Subcutaneous adipose tissue (tissue), 4 donors: ENCODE results near the gene PLEKHA5. TPM values are rescaled to one million over a fixed set of nuclear protein-coding genes. Genes with fewer than 3 reads are reported as not detected.

Experiments used
- total RNA-seq, 4 donors: library from RNA; depleted of rRNA; stranded (reverse); fragments of >200 nt; gene quantifications; one replicate each; pipeline ENCODE4 v1.1.0, GENCODE V29; 2016
- TF ChIP-seq, protein P1 (sequence below): fragments of 450-650 bp; IDR thresholded peaks from one replicate; pipeline ENCODE4 v1.5.1; 2016; ENCODE audit warnings: low read depth, mild to moderate bottlenecking, control low read depth, antibody characterized with exemption, moderate library complexity

Gene PLEKHA5
- total RNA-seq, 4 donors from 2014 or later, result 22.3 to 26.3 (median 24.1) TPM

- TF ChIP-seq, protein P1, sequence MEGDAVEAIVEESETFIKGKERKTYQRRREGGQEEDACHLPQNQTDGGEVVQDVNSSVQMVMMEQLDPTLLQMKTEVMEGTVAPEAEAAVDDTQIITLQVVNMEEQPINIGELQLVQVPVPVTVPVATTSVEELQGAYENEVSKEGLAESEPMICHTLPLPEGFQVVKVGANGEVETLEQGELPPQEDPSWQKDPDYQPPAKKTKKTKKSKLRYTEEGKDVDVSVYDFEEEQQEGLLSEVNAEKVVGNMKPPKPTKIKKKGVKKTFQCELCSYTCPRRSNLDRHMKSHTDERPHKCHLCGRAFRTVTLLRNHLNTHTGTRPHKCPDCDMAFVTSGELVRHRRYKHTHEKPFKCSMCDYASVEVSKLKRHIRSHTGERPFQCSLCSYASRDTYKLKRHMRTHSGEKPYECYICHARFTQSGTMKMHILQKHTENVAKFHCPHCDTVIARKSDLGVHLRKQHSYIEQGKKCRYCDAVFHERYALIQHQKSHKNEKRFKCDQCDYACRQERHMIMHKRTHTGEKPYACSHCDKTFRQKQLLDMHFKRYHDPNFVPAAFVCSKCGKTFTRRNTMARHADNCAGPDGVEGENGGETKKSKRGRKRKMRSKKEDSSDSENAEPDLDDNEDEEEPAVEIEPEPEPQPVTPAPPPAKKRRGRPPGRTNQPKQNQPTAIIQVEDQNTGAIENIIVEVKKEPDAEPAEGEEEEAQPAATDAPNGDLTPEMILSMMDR, result no peak
These were observed 25.2 kb downstream of the PLEKHA5 start for GRCh38 chr12:19154686-19155085.

DNA sequence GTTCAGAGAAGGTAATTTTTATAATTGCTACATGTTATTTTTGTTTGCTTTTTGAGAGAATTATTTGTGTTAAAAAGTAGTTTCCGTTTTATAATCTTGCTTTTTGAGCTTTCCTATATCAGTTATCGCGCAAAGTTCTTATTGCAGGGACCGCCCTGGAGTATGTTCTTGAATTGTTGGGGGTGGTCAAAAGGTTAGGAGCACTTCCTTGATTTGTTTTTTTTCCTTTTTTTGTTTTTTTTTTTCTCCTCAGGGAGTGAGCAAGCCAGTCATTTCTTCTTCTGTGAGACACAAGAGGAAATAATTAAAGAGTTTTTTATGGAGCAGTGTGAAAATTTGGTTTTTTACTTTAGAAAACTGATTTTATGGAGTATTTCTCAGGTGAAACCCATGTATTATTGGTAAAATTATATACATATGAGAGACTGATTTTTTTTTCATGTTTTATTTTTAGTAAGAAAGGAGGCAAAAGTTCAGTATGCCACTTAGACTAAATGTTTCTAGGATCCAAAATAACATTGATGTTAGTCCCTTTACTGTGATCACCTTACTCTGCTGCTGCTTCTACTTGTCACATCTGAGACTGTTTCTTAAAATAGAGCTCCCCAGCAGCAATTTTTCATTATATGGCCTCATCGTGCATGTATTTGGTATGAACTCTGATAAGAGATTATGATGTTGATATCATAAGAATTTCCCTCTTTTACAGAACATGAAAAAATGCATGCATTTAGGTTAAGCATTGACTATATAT, 26.6 kb downstream of the PLEKHA5 start:
- TF ChIP-seq, protein P1, result no peak

DNA sequence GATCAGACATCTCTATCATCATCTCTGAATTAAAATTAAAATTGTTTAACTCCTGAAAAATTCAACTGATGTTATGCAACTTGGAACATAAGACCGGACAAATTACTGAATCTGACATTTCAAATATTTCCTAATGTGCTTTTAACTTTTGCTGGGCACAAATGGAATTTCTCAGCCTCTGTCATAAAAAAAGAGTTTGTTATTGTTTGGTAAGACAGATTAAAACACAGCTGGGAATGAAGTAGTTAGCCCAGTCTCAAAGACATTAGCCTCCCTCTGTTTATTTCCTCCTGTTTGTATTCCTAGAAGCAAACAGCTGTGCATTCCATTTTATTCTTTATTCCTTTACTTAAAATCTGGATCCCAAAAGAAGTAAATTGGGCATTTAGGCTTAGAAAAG, 29.4 kb downstream of the PLEKHA5 start:
- TF ChIP-seq, protein P1, result no peak

- TF ChIP-seq, protein P1, result no peak
These were observed 31.7 kb downstream of the PLEKHA5 start for GRCh38 chr12:19161216-19161615.

GRCh38 chr12:19165451-19165850, 35.9 kb downstream of the PLEKHA5 start:
- TF ChIP-seq, protein P1, result no peak

- TF ChIP-seq, protein P1, result no peak
These were observed 36.9 kb downstream of the PLEKHA5 start for GRCh38 chr12:19166387-19166786.

DNA sequence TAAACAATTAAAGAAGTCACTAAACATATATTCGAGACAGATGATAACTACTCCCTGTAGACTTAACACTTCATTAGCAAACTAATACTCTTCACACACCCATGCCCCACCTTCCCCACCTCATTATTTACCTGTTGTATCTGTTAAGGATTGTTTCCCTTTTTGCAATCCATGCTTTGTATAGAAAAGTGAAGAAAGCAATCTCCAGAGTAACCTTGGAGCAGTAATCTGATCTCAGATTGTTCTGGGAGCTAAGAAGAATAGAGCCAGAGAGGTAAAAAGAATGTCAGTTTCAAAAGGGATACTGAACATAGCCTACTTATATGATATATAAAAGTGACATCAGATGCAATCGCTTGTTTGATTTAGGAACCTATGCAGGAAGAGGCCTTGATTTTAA, 37.4 kb downstream of the PLEKHA5 start:
- TF ChIP-seq, protein P1, result no peak
